Ishikawa (cell line): ENCODE results near the gene THOC5.
A peak's percentile ranks its signal among the peaks of the same experiment; 100 is the strongest.

Experiments used
- CEBPB ChIP-seq: IDR thresholded peaks from 2 replicates; pipeline ENCODE4 v1.6.1; 2012
- CREB1 ChIP-seq: IDR thresholded peaks from 2 replicates; pipeline ENCODE4 v1.6.1; 2012; ENCODE audit warnings: low read depth
- EGR1 ChIP-seq: IDR thresholded peaks from 2 replicates; pipeline ENCODE4 v1.6.1; 2012
- EP300 ChIP-seq: IDR thresholded peaks from 2 replicates; pipeline ENCODE4 v1.6.1; 2012; ENCODE audit warnings: borderline replicate concordance
- FOXM1 ChIP-seq: IDR thresholded peaks from 2 replicates; pipeline ENCODE4 v1.6.1; 2012; ENCODE audit warnings: low read depth, borderline replicate concordance
- NFIC ChIP-seq: IDR thresholded peaks from 2 replicates; pipeline ENCODE4 v1.6.1; 2012
- RAD21 ChIP-seq: IDR thresholded peaks from 2 replicates; pipeline ENCODE4 v1.6.1; 2012; ENCODE audit warnings: low read depth
- TAF1 ChIP-seq: IDR thresholded peaks from 2 replicates; pipeline ENCODE4 v1.6.1; 2012; ENCODE audit warnings: low read depth, mild to moderate bottlenecking
- TCF12 ChIP-seq: IDR thresholded peaks from 2 replicates; pipeline ENCODE4 v1.6.1; 2012; ENCODE audit warnings: low read depth
- TEAD4 ChIP-seq: IDR thresholded peaks from 2 replicates; pipeline ENCODE4 v1.6.1; 2012
- YY1 ChIP-seq: IDR thresholded peaks from 2 replicates; pipeline ENCODE4 v1.6.1; 2012; ENCODE audit warnings: low read depth
- ZBTB7A ChIP-seq: IDR thresholded peaks from 2 replicates; pipeline ENCODE4 v1.6.1; 2012; ENCODE audit warnings: low read depth
- TF ChIP-seq, protein P1 (sequence below): IDR thresholded peaks from 2 replicates; pipeline ENCODE4 v1.6.1; 2012
- TF ChIP-seq, protein P2 (sequence below): IDR thresholded peaks from 2 replicates; pipeline ENCODE4 v1.6.1; 2012; ENCODE audit warnings: low read depth, mild to moderate bottlenecking
- TF ChIP-seq, protein P3 (sequence below): IDR thresholded peaks from 2 replicates; pipeline ENCODE4 v1.6.1; 2012

THOC5 gene

DNA sequence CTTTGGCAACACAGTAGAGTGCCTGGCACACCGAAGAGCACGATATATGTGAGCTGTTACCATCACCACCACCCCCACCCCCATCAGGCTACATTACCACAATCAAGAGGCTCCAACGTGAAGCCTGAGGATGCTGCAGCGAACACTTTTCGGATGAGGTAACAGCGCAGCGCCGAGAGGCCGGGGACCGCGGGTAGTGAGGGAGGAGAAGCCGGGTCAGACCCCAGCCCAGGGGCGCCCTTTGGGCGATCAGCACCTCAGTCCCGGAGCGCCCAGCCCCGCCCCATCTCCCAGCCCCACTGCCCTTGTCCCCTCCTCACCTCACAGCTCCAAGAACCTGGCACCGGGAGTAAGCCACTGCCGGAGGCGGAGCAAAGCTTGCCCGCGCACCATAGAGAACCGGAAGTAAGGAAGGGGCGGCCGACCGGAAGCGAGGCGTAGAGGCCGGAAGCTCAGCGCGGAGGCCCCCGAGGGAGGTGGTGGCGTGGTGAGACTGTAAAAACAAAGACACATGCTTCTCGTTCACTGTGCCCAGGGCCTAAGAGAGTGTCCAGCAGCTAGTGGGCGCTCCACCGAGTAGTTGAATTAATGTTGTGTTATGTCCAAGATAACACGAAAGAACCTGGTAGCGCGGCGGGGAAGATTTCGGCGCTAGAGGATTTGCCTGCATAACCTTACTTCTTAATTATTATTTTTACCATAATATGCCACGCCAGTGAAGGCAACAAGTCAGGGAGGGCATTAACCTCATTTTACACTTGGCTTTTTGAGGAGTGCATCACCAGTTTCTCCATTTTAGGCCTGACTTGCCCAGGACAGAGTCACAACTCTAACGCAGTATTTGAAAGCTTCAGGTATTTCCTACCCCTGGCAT lies at the start of gene THOC5:
Gene THOC5, minus strand, starts transcription at position 407 of the 874 bp plus-strand sequence. CDS start 4,610 bp downstream, outside the sequence.
- TF ChIP-seq, protein P1, sequence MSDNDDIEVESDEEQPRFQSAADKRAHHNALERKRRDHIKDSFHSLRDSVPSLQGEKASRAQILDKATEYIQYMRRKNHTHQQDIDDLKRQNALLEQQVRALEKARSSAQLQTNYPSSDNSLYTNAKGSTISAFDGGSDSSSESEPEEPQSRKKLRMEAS, result peak; percentile 98
- TF ChIP-seq TEAD4 (peak; percentile 38; the same call in 1 of the 2 replicates), NFIC (peak; percentile 42), RAD21 (peak; percentile 33), FOXM1 (no peak), ZBTB7A (no peak), CEBPB (no peak), TCF12 (no peak), EGR1 (no peak), EP300 (no peak), YY1 (peak; percentile 55; the same call in 1 of the 2 replicates), TAF1 (peak; percentile 74), CREB1 (no peak)
- TF ChIP-seq, protein P2, sequence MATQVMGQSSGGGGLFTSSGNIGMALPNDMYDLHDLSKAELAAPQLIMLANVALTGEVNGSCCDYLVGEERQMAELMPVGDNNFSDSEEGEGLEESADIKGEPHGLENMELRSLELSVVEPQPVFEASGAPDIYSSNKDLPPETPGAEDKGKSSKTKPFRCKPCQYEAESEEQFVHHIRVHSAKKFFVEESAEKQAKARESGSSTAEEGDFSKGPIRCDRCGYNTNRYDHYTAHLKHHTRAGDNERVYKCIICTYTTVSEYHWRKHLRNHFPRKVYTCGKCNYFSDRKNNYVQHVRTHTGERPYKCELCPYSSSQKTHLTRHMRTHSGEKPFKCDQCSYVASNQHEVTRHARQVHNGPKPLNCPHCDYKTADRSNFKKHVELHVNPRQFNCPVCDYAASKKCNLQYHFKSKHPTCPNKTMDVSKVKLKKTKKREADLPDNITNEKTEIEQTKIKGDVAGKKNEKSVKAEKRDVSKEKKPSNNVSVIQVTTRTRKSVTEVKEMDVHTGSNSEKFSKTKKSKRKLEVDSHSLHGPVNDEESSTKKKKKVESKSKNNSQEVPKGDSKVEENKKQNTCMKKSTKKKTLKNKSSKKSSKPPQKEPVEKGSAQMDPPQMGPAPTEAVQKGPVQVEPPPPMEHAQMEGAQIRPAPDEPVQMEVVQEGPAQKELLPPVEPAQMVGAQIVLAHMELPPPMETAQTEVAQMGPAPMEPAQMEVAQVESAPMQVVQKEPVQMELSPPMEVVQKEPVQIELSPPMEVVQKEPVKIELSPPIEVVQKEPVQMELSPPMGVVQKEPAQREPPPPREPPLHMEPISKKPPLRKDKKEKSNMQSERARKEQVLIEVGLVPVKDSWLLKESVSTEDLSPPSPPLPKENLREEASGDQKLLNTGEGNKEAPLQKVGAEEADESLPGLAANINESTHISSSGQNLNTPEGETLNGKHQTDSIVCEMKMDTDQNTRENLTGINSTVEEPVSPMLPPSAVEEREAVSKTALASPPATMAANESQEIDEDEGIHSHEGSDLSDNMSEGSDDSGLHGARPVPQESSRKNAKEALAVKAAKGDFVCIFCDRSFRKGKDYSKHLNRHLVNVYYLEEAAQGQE, result no peak
- TF ChIP-seq, protein P3, sequence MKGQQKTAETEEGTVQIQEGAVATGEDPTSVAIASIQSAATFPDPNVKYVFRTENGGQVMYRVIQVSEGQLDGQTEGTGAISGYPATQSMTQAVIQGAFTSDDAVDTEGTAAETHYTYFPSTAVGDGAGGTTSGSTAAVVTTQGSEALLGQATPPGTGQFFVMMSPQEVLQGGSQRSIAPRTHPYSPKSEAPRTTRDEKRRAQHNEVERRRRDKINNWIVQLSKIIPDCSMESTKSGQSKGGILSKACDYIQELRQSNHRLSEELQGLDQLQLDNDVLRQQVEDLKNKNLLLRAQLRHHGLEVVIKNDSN, result no peak

DNA sequence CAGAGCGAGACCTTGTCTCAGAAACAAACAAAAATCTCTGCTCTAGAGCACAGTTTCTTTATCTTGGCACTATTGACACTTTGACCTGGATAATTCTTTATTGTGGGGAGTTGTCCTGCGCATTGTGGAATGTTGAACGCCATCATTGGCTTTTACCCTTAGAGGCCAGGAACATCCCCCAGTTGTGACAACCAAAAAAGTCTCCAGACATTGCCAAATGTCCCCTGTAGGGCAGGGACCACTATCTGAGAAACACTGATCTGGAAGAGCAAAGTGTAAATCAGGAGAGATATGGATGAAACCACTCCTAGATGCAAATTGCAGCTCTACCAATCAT lies 45.1 kb upstream of the THOC5 start:
- TF ChIP-seq EP300 (no peak), NFIC (no peak), TEAD4 (no peak), CEBPB (no peak), RAD21 (no peak), EGR1 (no peak), YY1 (no peak), TCF12 (no peak), FOXM1 (no peak), CREB1 (no peak), TAF1 (no peak), ZBTB7A (no peak)
- TF ChIP-seq, protein P1, result no peak
- TF ChIP-seq, protein P2, result no peak
- TF ChIP-seq, protein P3, result no peak

DNA sequence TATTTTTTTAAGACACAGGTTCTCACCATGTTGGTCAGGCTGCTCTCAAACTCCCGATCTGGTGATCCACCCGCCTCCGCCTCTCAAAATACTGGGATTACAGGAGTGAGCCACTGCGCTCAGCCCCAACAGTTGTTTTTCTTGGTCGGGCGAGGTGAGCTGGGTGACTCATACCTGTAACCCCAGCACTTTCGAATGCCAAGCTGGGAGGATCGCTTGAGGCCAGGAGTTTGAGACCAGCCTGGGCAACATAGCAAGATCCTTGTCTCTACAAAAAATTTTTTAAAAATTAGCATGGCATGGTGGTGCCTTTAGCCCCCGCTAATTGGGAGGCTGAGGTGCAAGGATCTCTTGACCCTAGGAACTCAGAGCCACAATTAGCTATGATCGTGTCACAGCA lies 42.9 kb upstream of the THOC5 start:
- TF ChIP-seq TEAD4 (no peak), FOXM1 (no peak), YY1 (no peak), TCF12 (no peak), ZBTB7A (no peak), NFIC (no peak), EGR1 (no peak), CEBPB (no peak), RAD21 (no peak), EP300 (no peak), CREB1 (no peak), TAF1 (no peak)
- TF ChIP-seq, protein P3, result no peak
- TF ChIP-seq, protein P2, result no peak
- TF ChIP-seq, protein P1, result no peak
